GM21515 (cell line): ENCODE measurements around the gene CARNS1.
"Not testable (repeated sequence)": the region's sequence is repeated elsewhere in the genome, so short reads cannot be mapped to it uniquely, and the experiment has no call there.

Experiments
- ATAC-seq: cut with Tn5 transposase; IDR thresholded peaks from one replicate; pipeline ENCODE4 v1.9.1; 2021; ENCODE audit not compliant: unreplicated experiment

Gene CARNS1

DNA sequence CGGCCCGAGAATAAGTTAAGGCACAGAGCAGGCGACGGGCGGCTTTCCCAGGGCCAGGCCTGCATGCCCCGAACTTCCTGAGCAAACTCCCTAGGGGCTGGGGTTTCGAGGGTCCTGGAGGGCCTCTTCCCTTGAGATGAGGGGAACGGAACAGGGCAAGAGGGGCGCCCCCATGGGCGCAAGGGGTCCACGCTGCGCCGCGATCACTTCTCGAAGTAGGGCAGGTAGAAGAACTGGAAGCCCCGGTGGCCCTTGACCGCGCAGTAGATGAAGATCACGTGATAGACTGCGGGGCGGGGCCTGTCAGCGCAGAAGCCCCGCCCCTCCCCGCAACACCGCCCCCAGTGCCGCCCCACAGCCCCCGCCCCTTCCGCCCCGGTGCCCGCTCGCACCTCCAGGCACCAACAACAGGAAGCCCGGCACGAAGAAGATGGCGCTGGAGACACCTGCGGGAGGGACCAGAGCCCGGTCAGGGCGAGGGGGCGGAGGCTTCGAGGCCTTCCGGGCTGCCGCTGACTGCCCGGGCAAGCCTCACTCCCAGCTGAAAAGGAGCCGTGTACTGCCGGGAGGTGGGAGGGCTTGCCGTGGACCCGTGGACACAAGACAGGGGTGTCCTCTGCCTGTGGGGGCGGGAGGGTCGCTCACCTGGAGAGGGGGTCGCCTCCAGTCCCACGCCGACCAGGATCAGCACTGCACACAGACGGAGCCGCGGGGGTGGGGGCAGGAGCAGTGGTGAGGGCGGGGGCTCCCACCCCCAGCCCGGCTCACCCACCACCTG, 49.1 kb downstream of the CARNS1 start:
- peak; percentile 49 for ATAC-seq

DNA sequence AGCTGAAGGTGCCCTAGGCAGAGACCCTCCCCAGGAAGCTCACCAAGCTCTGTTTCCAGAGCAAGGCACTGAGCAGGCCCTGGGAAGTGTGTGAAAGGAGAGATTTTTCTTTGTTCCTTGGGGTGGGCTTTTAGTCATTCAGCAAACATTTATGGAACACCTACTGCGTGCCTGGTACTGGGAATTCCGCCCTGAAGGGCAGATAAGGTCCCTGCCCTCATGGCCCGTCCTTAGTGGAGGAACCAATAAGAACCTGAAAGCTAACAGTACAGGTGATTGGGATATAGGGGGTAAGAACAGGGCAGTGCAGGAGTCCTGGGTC, 49.7 kb downstream of the CARNS1 start:
- ATAC-seq: no peak

DNA sequence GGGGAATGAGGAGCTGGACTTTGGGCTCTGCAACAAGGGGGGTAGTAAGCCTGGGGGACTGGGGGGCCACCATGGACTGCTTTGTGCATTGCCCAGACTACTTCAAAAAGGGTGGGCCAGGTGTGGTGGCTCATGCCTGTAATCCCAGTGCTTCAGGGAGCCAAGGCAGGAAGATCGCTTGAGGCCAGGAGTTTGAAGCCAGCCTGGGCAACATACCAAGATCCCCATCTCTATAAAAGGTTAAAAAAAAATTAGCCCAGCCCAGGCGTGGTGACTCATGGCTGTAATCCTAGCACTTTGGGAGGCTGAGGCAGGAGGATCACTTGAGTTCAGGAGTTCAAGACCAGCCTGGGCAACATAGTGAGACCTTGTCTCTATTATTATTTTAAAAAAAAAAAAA, 50.1 kb downstream of the CARNS1 start:
- ATAC-seq: not testable (repeated sequence)

DNA sequence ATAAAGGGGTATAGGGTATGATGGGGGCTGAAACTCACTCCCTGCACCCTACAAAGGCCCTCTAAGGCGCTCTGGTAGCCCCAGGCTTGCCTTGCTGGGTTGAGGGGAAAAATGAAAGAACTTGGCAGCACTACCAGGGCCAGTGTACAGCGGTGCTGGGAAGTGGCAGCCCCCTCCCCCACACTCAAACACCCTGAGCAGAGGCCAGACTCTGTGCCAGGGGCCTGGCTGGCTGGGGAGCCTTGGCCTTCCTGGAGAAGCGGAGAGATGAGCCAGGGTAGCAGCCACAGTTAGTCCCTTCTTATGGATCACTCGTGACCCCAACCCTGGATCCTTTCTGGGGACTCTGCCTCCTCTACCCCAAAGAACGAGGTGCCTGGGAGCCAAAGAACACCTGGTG, 50.9 kb downstream of the CARNS1 start:
- no peak for ATAC-seq

DNA sequence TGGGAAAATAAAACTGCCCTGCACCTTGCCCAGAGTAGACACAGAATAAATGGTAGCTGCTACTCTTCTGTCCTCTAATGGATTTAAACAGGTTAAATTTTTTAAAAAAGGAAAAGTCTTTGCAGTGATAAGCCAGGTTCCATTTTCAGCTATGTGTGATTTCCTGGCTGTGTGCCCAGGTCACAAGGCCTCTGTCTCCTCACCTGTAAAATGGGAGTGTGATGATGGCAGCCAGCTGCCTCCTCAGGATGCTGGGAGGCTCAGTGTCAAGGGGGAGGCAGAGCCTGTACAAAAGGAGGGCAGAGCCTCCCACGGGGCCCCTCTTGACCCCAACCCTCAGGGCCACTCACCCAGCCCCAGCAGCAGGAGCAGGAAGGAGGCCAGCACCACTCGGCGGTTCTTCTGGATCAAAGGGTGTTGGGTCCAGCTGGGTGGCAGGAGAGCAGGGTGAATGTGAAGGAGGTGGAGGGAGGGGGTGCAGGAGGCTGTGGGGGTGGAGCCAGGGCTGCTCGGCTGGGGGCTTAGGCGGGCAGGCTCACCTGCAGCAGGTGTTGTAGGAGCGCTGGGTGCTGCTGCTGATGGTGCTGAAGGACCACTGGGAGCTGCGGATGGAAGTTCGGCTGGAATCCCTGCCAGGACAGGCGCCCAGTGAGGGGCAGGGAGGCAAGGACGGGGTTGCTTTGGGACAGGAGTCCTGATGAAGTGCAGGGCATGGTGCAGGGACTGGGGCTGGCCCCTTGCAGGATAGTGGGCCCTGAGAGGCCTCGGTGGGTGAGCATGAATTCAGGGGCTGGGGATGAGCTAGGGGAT, 51.7 kb downstream of the CARNS1 start:
- ATAC-seq: no peak

DNA sequence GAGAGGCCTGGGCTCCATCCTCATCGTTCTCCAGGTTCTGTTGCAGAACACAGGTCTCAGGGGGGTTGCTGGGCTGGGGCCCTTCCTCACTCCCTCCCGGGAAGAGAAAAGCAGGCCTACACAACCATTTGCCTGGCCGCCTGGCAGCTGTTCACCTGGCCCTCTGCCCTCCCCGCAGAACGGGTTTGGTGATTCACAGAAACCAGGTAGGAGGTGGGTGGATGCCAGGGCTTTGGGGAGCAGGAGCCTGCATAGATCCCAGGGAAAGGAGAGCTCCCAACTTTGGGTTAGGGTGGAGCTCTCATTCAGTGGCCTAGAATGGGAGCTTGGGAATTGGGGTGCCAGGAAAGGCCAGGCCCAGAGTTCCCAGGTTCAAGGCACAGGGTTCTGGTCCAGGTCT, 52.6 kb downstream of the CARNS1 start:
- ATAC-seq: no peak

GRCh38 chr11:67468456-67468758, 52.9 kb downstream of the CARNS1 start:
- no peak for ATAC-seq

DNA sequence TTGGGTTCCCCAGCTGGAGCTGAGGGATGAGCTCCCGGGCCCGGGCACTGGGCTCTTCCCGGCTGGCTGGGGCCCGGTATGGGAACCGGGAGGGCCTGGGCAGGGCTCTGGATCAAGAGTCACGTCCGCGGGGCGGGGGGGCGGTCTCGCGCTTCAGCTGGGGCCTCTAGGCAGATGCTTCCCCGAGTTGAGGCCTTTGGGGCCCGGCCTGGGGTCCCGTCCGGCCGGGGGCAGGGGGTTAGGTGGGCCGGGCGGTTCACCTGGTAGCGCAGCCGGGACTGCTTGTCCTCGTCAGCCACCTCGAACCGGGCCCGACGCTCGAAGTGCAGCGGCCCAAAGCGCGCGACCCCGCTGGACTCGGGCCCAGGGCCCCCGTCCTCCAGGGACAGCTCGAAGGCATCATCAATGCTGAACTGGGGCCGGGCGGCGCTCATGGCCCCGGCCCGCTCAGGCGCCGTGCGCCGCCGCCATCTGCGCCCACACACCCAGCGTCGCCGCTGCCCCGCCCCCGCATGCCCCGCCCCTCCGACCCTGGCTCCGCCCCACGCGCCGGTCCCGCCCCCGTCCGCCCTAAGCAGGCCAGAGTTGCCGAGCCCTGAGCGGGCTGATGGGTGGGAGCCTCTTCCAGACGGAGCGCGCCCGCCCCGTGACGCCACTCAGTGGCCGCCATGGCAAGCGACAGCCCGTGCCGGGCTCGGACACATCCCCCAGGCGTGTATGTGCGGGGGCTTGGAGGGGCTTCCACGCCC, 53.5 kb downstream of the CARNS1 start, which contains the start of gene TMEM134:
Gene TMEM134 (minus strand): TSS at position 493 of the 749 bp plus-strand sequence. CDS start 59 bp downstream, at position 434.
- peak; percentile 52 for ATAC-seq

GRCh38 chr11:67469508-67469811, 54.0 kb downstream of the CARNS1 start:
- no peak for ATAC-seq

DNA sequence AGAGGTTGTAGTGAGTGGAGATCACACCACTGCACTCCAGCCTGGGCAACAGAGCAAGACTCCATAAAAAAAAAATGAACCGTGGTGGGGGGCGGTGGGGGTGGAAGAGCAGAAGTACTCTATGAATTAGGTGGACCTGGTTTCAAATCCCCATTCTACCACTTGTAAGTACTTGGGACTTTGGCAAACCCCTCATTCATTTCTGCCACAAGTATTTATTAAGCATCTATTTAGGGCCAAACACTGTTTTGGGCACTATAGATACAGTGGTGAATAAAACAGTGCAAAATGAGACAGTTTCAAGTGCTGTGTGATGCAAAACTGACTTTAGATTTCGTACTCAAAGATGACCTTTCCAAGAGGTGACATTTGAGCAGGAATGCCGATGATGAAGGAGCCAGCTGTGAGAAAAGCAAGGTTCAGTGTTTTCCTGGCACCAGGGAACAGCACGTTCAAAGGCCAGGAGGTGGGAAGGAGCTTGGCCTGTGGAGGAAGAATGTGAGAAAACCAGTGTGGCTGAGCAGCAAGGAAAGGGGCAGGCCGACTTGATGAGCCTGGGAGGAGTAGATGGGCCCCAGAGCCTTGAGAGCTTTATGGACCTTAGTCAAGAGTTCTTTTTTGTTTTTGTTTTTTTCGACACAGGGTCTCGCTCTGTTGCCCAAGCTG, 55.0 kb downstream of the CARNS1 start:
- no peak for ATAC-seq

GRCh38 chr11:67472882-67473281, 57.4 kb downstream of the CARNS1 start:
- no peak for ATAC-seq
